HepG2 (cell line): ENCODE measurements around the gene BMPR1B. TPM values are rescaled to one million over a fixed set of nuclear protein-coding genes. Genes with fewer than 3 reads are reported as not detected.

Experiments used
- ATRX ChIP-seq: sonication (generic); formaldehyde crosslinking; IDR thresholded peaks from 2 replicates; pipeline ENCODE4 v1.4.0; 2020; ENCODE audit warnings: missing genetic modification reagents, borderline replicate concordance
- ERF ChIP-seq: IDR thresholded peaks from 2 replicates; pipeline ENCODE4 v1.6.1; 2018; ENCODE audit warnings: missing biosample characterization, missing genetic modification reagents
- HOXA7 ChIP-seq: sonication (generic); formaldehyde crosslinking; IDR thresholded peaks from 2 replicates; pipeline ENCODE4 v1.8.1; 2022; ENCODE audit warnings: mild to moderate bottlenecking, missing genetic modification reagents, moderate library complexity
- JDP2 ChIP-seq: sonication (generic); formaldehyde crosslinking; IDR thresholded peaks from 2 replicates; pipeline ENCODE4 v1.8.1; 2022; ENCODE audit warnings: missing genetic modification reagents, borderline replicate concordance
- KAT2B ChIP-seq: fragments of 150-350 bp; IDR thresholded peaks from 2 replicates; pipeline ENCODE4 v1.6.1; 2014; ENCODE audit warnings: low read depth, low read length, borderline replicate concordance
- KLF11 ChIP-seq: IDR thresholded peaks from 2 replicates; pipeline ENCODE4 v1.6.1; 2016; ENCODE audit warnings: missing compliant biosample characterization
- MXI1 ChIP-seq: IDR thresholded peaks from 3 replicates; pipeline ENCODE4 v1.6.1; 2012; ENCODE audit warnings: low read depth, low read length, inconsistent platforms, borderline replicate concordance
- ONECUT2 ChIP-seq: sonication (generic); formaldehyde crosslinking; IDR thresholded peaks from 2 replicates; pipeline ENCODE4 v1.4.0; 2020; ENCODE audit warnings: missing genetic modification reagents
- PPARG ChIP-seq: conservative IDR thresholded peaks from 2 replicates; pipeline ENCODE4 v1.6.1; 2016; ENCODE audit warnings: missing biosample characterization, missing genetic modification reagents
- PTBP1 ChIP-seq: fragments of 200-400 bp; formaldehyde crosslinking; IDR thresholded peaks from 2 replicates; pipeline ENCODE4 v1.6.1; 2018; ENCODE audit warnings: low read length, low read depth; ENCODE audit not compliant: poor library complexity, severe bottlenecking
- SAFB2 ChIP-seq: sonication (generic); formaldehyde crosslinking; IDR thresholded peaks from 2 replicates; pipeline ENCODE4 v1.5.1; 2020; ENCODE audit warnings: missing genetic modification reagents, low read depth, mild to moderate bottlenecking, borderline replicate concordance
- TBX3 ChIP-seq: fragments of 450-650 bp; IDR thresholded peaks from 2 replicates; pipeline ENCODE4 v1.6.1; 2017; ENCODE audit warnings: antibody characterized with exemption, mild to moderate bottlenecking, inconsistent platforms, borderline replicate concordance
- ZBTB2 ChIP-seq: sonication (generic); formaldehyde crosslinking; IDR thresholded peaks from 2 replicates; pipeline ENCODE4 v1.8.0; 2022; ENCODE audit warnings: low read depth, missing genetic modification reagents
- ZBTB21 ChIP-seq: sonication (generic); formaldehyde crosslinking; IDR thresholded peaks from 2 replicates; pipeline ENCODE4 v1.4.0; 2020; ENCODE audit warnings: missing genetic modification reagents
- ZNF367 ChIP-seq: sonication (generic); formaldehyde crosslinking; IDR thresholded peaks from 2 replicates; pipeline ENCODE4 v1.4.0; 2020; ENCODE audit warnings: missing genetic modification reagents, borderline replicate concordance
- ZNF446 ChIP-seq: sonication (generic); formaldehyde crosslinking; IDR thresholded peaks from 2 replicates; pipeline ENCODE4 v1.5.0; 2020; ENCODE audit warnings: mild to moderate bottlenecking, missing genetic modification reagents
- ZNF703 ChIP-seq: sonication (generic); formaldehyde crosslinking; IDR thresholded peaks from 2 replicates; pipeline ENCODE4 v1.5.1; 2020; ENCODE audit warnings: missing genetic modification reagents, mild to moderate bottlenecking, moderate library complexity, borderline replicate concordance
- polyA plus RNA-seq, 8 experiments: library from polyadenylated mRNA; depleted of rRNA in 3 of 8; stranded (reverse) in 7 of 8; unstranded in 1 of 8; fragments of >200 nt; fragmentation: Illumina TruSeq in 4 of 8; extraction: Trizol in 4 of 8; gene quantifications; 2 replicates each; pipeline versions ENCODE4 v1.2.1 to v1.2.3, GENCODE V29; 2011 to 2016; ENCODE audit warnings: low read depth in 4 of 8, missing spikeins in 1 of 8, mixed read lengths in 1 of 8; ENCODE audit not compliant: insufficient read depth in 1 of 8
- total RNA-seq, 5 experiments: library from RNA; depleted of rRNA; stranded (reverse); fragments of >200 nt; fragmentation: Illumina TruSeq; extraction: Trizol; gene quantifications; 2 replicates each; pipeline ENCODE4 v1.2.3, GENCODE V29; 2016; ENCODE audit warnings: low read depth in 1 of 5
- TF ChIP-seq, protein P1 (sequence below): sonication (generic); formaldehyde crosslinking; IDR thresholded peaks from 2 replicates; pipeline ENCODE4 v1.5.0; 2020; ENCODE audit warnings: missing genetic modification reagents, mild to moderate bottlenecking, borderline replicate concordance
- TF ChIP-seq, protein P2 (sequence below): sonication (generic); formaldehyde crosslinking; IDR thresholded peaks from 2 replicates; pipeline ENCODE4 v1.4.0; 2020; ENCODE audit warnings: missing genetic modification reagents
- TF ChIP-seq, protein P3 (sequence below): sonication (generic); formaldehyde crosslinking; conservative IDR thresholded peaks from 2 replicates; pipeline ENCODE4 v1.5.0; 2020; ENCODE audit warnings: missing genetic modification reagents
- TF ChIP-seq, protein P4 (sequence below): sonication (generic); formaldehyde crosslinking; IDR thresholded peaks from 2 replicates; pipeline ENCODE4 v1.4.0; 2020; ENCODE audit warnings: missing genetic modification reagents

BMPR1B gene
- total and polyA plus RNA-seq, 2 of the 13 experiments (the other 11 are each of a cell fraction or from before 2014, with no cell fraction given): 0.07 TPM; not detected in 1

GRCh38 chr4:94897023-94897422 is 139.3 kb downstream of the BMPR1B start (continued):
- TF ChIP-seq, protein P1, sequence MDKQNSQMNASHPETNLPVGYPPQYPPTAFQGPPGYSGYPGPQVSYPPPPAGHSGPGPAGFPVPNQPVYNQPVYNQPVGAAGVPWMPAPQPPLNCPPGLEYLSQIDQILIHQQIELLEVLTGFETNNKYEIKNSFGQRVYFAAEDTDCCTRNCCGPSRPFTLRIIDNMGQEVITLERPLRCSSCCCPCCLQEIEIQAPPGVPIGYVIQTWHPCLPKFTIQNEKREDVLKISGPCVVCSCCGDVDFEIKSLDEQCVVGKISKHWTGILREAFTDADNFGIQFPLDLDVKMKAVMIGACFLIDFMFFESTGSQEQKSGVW: no peak
- TF ChIP-seq KLF11 (no peak), ERF (no peak), HOXA7 (CRISPR knock-in tag) (no peak), ZNF703 (CRISPR knock-in tag) (no peak), SAFB2 (CRISPR knock-in tag) (no peak), ZBTB21 (CRISPR knock-in tag) (no peak), ATRX (CRISPR knock-in tag) (no peak), ZNF446 (CRISPR knock-in tag) (no peak), ZNF367 (CRISPR knock-in tag) (no peak), MXI1 (no peak), JDP2 (CRISPR knock-in tag) (no peak), KAT2B (no peak), TBX3 (no peak), ZBTB2 (CRISPR knock-in tag) (no peak), PPARG (CRISPR knock-in tag) (no peak), PTBP1 (no peak), ONECUT2 (CRISPR knock-in tag) (peak; percentile 27; the same call in 1 of the 2 replicates)
- TF ChIP-seq, protein P2, sequence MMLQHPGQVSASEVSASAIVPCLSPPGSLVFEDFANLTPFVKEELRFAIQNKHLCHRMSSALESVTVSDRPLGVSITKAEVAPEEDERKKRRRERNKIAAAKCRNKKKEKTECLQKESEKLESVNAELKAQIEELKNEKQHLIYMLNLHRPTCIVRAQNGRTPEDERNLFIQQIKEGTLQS (CRISPR knock-in tag): no peak
- TF ChIP-seq, protein P3, sequence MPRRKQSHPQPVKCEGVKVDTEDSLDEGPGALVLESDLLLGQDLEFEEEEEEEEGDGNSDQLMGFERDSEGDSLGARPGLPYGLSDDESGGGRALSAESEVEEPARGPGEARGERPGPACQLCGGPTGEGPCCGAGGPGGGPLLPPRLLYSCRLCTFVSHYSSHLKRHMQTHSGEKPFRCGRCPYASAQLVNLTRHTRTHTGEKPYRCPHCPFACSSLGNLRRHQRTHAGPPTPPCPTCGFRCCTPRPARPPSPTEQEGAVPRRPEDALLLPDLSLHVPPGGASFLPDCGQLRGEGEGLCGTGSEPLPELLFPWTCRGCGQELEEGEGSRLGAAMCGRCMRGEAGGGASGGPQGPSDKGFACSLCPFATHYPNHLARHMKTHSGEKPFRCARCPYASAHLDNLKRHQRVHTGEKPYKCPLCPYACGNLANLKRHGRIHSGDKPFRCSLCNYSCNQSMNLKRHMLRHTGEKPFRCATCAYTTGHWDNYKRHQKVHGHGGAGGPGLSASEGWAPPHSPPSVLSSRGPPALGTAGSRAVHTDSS (CRISPR knock-in tag): no peak
- TF ChIP-seq, protein P4, sequence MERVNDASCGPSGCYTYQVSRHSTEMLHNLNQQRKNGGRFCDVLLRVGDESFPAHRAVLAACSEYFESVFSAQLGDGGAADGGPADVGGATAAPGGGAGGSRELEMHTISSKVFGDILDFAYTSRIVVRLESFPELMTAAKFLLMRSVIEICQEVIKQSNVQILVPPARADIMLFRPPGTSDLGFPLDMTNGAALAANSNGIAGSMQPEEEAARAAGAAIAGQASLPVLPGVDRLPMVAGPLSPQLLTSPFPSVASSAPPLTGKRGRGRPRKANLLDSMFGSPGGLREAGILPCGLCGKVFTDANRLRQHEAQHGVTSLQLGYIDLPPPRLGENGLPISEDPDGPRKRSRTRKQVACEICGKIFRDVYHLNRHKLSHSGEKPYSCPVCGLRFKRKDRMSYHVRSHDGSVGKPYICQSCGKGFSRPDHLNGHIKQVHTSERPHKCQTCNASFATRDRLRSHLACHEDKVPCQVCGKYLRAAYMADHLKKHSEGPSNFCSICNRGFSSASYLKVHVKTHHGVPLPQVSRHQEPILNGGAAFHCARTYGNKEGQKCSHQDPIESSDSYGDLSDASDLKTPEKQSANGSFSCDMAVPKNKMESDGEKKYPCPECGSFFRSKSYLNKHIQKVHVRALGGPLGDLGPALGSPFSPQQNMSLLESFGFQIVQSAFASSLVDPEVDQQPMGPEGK: no peak
